ENCODE results near the gene ST3GAL3. TPM values are rescaled to one million over a fixed set of nuclear protein-coding genes. Genes with fewer than 3 reads are reported as not detected.

Gene ST3GAL3
- total RNA-seq, 1 experiment from 2014 or later = 8.3 TPM

- H3K23ac ChIP-seq (ENCODE audit: insufficient read length, low read depth, low read length) = no peak overlapping the region
- no peak overlapping the region for H3K27ac ChIP-seq (ENCODE audit: insufficient read length, low read depth, low read length)
- H3K4me1 ChIP-seq (ENCODE audit: insufficient read depth, low read length) = no peaks in the 10 kb centered on the region
- no peak overlapping the region for H2BK12ac ChIP-seq (ENCODE audit: insufficient read length, low read depth, low read length)
- no peak overlapping the region for H4K8ac ChIP-seq (replicated peaks; ENCODE audit: insufficient read length, low read depth, low read length)
- no peak overlapping the region for H2AFZ ChIP-seq (ENCODE audit: low read length)
- H2BK15ac ChIP-seq (ENCODE audit: low read depth, low read length) = no peak overlapping the region
- H3K27me3 ChIP-seq (ENCODE audit: insufficient read depth, low read length) = no peaks in the 10 kb centered on the region
- H4K20me1 ChIP-seq (ENCODE audit: control insufficient read depth, insufficient read depth, insufficient read length) = no peaks in the 10 kb centered on the region
- no peak overlapping the region for H3K14ac ChIP-seq (ENCODE audit: insufficient read depth, low read length)
- peaks cover 2 to 6% (median 3%) of the 10 kb centered on the region in 3 experiments; a peak in 3 of 7 replicates for H3K36me3 Mint-ChIP-seq (ENCODE audit: insufficient read depth in 1 of 3, low read depth in 3 of 3)
- no peak overlapping the region for H4K5ac ChIP-seq (ENCODE audit: insufficient read length, low read depth, low read length)
- no peak overlapping the region for H3K4me2 ChIP-seq (ENCODE audit: insufficient read depth, insufficient read length, low read length)
- no CpG with 5 or more reads among the region's 3 CpGs for WGBS (ENCODE audit: extremely low coverage, insufficient read length, low lambda C conversion rate)
- no peak overlapping the region for H3K9ac ChIP-seq (ENCODE audit: extremely low read depth, insufficient read length, low read length)
- H4K91ac ChIP-seq (ENCODE audit: insufficient read length, low read depth, low read length) = no peak overlapping the region
- no peaks in the 10 kb centered on the region for H3K9me3 ChIP-seq (ENCODE audit: control insufficient read depth, low read depth, low read length)
- no peak for DNase-seq
- no peak overlapping the region for H2AK5ac ChIP-seq (ENCODE audit: insufficient read length, low read length)
- TF ChIP-seq CTCF (conservative IDR thresholded peaks at IDR 0.05) = no peak
- no peak overlapping the region; a peak in 1 of 7 replicates for H3K27ac Mint-ChIP-seq
- H2BK120ac ChIP-seq (ENCODE audit: low read depth, low read length, poor library complexity, severe bottlenecking) = no peak overlapping the region
- no peaks in the 10 kb centered on the region for H3K79me2 ChIP-seq (ENCODE audit: insufficient read depth, low read length)
- H3K18ac ChIP-seq (ENCODE audit: insufficient read length, low read depth, low read length) = no peak overlapping the region
- no peaks in the 10 kb centered on the region; a peak in 1 of 4 replicates for H3K4me1 Mint-ChIP-seq
- no peak overlapping the region for H3K4me3 Mint-ChIP-seq
- no peak overlapping the region for H3K4ac ChIP-seq (ENCODE audit: low read depth, low read length)
- H2BK5ac ChIP-seq (ENCODE audit: insufficient read length, low read length) = no peak overlapping the region
- H3K56ac ChIP-seq (ENCODE audit: insufficient read length, low read depth, low read length) = no peak overlapping the region
- H3K9me3 Mint-ChIP-seq = no peaks in the 10 kb centered on the region
- H2BK20ac ChIP-seq (ENCODE audit: low read depth, low read length, poor library complexity, severe bottlenecking) = no peak overlapping the region
- H3K27me3 Mint-ChIP-seq (ENCODE audit: low read depth) = no peaks in the 10 kb centered on the region
- H3K23me2 ChIP-seq (ENCODE audit: insufficient read length, low read depth, low read length, poor library complexity, severe bottlenecking) = no peaks in the 10 kb centered on the region
- H3K79me1 ChIP-seq (ENCODE audit: insufficient read depth, low read depth, low read length, poor library complexity, severe bottlenecking) = no peaks in the 10 kb centered on the region
- no peak overlapping the region for H3T11ph ChIP-seq (ENCODE audit: low read length)
Observed at GRCh38 chr1:43797891-43798290, 90.6 kb downstream of the ST3GAL3 start.
